HG03457 (cell line): ENCODE measurements around the gene AP2M1.
"Not testable (repeated sequence)": the region's sequence is repeated elsewhere in the genome, so short reads cannot be mapped to it uniquely, and the experiment has no call there.

Experiments
- ATAC-seq: cut with Tn5 transposase; IDR thresholded peaks from one replicate; pipeline ENCODE4 v1.9.1; 2021; ENCODE audit warnings: moderate number of reproducible peaks; ENCODE audit not compliant: unreplicated experiment

AP2M1 gene

DNA sequence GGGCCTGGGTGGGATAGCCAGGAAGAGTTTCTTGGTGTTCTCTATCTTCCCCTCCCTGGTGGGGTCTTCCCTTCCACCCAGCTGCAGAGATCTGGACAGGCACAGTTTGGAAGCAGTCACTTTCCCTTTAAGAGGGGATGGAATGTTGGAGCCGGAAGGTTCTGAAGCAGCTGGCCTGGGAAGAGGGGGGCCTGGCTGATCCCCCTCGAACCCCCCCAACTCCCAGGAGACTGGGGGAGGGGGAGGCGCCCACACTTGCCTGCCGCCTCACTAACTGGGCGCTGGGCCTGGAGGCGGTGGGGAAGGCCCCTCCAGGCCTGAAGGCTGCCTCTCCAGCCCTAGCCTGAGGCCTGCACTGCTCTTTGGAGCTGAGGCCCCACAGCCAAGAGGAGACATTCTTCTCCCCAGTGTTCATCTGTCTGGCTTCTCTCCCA is 18.1 kb upstream of the AP2M1 start:
- no peak for ATAC-seq

DNA sequence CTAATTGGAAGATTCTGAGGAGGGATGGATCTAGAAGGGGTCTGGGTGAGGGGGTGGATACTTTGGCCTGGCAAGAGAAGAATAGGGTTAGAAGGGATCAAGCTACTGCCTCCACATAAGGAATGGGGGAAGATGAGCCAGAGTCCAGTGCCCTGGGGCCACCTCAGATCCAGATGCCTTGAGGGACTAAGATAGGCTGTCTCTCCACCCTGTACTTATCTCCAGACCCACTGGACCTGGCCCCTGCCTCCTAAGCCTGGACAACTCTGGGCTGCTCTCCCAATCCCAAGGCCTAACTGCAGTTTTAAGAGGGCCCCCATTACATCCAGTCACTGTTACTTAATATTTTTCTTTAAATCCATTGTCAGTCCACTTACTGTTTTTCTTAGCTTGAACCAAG is 17.4 kb upstream of the AP2M1 start:
- ATAC-seq, result no peak

DNA sequence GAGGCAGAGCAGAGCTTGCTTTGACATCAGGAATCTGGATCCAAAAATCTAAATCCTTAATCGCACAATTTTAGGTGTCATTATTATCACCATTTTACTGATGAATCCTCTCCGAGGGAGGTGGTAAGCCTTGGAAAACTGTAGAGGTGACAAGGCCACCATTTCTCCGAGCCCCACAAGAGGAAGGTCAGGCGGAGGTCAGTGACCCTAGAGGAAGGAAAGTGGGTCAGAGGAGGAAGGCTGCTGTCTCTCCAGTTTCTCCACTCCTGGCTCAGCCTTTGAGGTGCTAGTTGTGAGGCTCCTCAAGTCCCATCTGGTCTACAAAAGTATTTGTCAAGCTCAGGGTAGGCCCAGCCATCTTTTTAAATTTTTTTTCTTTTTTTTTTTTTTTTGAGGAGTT is 16.3 kb upstream of the AP2M1 start:
- no peak for ATAC-seq

DNA sequence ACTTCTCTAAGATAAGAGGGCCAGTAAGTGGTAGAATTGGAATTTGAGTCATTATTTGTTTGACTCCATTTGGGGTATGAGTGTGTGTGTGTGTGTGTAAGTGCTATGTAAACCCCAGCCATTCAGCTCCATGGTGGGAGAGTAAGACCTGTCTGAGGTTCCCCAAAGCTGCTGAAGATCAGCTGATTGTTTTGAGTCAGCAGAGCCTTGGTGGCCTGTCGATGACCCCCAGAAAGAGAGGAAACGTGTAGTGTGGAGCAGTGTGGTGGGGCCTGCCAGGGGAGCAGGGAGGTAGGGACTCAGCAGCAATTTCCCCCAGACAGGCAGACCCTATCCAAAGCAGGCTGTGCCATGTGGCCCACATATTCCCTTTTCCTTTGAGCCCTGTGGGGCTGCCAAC is 14.2 kb upstream of the AP2M1 start:
- no peak for ATAC-seq

DNA sequence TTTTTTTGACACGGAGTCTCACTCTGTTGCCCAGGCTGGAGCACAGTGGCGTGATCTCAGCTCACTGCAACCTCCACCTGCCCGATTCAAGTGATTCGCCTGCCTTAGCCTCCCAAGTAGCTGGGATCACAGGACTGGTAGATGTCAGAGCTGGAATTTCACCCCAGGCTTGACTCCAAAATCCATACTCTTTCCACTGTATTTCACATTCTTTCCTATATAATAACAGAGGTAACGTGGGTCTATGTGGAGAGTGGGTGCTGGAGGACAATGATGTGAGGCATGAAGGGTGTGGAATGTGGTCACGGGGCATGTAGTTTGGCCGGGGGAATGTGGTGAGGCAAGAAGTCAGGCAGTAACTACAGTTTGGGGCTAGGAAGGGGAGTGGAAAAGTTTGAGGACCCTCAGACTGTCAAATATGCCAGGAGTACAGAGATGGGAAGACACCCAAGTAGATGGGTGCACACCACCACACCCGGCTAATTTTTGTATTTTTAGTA is 12.0 kb upstream of the AP2M1 start:
- not testable (repeated sequence) for ATAC-seq

DNA sequence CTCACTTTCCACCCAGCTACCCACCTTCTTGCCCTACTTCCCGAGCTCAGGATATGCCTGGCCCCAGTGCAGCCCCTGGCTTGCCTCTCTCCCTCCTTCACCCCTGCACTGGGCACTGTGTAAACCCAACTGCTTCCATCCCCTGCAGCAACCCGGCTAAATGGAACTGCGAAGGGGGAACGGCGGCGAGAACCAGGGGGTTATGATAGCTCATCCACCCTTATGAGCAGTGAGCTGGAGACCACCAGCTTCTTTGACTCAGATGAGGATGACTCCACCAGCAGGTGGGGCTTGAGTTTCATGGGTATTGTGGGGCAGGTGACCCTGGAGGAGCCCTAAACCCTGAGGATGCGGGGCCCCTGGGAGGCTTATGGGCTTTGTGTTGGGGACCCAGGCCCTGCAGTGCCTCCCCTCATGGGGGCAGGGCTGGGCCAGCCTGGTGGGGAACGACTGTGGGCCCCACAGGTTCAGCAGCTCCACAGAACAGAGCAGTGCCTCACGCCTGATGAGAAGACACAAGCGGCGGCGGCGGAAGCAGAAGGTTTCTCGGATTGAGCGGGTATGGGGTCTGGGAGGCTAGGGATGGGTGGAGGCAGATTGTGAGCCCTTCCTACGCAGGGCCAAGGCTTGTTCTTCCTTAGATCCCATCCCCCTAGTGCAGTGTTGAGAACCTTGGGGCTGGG is 9.9 kb upstream of the AP2M1 start:
- ATAC-seq, result no peak

DNA sequence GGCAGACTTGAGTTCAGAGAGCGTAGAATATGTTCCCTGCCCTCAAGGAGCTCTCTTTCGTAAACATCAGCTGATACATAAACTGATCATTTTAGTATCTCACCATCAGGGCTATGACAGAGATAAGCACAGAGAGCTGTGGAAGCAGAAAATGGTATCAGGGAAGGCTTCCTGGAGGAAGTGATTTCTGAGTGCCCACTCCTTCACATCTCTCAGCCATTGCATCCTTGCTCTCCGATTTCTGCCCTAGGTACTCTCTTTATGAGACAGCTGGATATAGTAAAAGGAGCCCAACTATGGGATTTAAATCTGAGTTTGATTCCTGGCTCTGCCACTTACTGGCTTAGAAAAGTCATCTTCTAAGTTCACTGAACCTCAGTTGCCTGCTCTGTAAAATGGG is 9.1 kb upstream of the AP2M1 start:
- no peak for ATAC-seq

DNA sequence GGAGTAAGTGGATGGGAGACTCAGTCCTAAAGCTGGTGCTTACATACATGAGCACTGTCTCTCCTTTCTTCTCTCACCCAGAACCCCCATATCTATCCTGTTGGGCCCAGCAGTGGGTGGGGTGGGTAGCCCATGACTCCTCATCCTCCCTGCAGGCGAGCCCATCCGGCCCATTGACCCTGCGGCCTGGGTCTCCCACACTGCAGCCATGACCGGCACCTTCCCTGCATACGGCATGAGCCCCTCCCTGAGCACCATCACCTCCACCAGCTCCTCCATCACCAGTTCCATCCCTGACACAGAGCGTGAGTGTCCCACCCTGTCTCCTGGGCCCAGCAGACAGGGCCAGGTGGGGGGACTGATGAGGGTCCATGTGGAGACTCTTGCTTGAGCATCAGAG is 8.0 kb upstream of the AP2M1 start:
- no peak for ATAC-seq

DNA sequence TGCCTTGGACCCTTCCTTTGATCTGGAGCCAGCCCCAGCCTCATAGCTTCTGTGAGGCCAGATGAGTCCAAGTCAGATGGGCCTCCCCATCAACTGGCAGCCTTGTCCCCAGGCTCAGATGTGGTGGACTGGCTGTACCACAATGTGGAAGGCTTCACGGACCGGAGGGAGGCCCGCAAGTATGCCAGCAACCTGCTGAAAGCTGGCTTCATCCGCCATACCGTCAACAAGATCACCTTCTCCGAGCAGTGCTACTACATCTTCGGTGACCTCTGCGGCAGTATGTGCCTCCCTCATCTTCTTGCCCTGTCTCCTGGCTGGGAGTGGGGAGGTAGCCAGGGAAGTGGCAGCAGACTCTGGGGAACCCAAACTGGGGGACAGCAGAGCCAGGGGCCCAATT is 6.9 kb upstream of the AP2M1 start:
- ATAC-seq, result no peak

DNA sequence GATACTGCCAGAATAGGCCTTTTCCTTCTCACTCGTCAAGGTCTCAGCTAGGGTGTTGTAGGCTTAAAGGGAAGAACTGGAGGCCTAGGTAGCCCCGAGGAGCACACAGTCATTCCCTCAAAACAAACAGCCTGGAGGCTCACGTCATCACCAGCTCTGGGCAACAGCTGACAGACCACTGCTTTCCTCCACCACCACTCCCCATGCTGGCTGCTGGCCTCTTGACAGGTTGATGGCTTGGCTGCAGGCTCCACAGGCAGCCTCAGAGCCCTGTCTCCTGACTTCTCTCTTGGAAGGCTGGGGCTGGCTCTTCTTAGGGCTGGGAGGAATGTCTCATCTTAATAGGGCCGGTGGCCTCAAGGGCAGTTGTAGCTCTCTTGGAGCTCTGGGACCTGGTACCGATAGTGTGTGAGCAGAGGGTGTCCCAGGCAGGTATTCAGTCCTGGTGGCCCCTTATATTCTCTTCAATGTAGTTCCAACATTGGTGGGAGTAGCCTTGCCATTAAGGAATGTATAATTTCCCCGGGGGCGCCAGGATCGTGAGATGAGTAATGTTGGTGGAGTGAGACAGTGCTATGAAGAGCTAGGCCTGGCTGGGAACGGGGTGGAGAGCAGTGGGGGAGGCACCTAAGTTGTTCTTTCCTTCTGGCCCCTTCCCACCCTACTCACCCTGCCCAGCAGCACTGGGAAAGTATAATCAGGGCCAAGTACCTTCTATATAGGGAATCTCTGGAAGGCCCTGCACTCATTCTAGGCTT is 6.1 kb upstream of the AP2M1 start:
- ATAC-seq, result no peak

DNA sequence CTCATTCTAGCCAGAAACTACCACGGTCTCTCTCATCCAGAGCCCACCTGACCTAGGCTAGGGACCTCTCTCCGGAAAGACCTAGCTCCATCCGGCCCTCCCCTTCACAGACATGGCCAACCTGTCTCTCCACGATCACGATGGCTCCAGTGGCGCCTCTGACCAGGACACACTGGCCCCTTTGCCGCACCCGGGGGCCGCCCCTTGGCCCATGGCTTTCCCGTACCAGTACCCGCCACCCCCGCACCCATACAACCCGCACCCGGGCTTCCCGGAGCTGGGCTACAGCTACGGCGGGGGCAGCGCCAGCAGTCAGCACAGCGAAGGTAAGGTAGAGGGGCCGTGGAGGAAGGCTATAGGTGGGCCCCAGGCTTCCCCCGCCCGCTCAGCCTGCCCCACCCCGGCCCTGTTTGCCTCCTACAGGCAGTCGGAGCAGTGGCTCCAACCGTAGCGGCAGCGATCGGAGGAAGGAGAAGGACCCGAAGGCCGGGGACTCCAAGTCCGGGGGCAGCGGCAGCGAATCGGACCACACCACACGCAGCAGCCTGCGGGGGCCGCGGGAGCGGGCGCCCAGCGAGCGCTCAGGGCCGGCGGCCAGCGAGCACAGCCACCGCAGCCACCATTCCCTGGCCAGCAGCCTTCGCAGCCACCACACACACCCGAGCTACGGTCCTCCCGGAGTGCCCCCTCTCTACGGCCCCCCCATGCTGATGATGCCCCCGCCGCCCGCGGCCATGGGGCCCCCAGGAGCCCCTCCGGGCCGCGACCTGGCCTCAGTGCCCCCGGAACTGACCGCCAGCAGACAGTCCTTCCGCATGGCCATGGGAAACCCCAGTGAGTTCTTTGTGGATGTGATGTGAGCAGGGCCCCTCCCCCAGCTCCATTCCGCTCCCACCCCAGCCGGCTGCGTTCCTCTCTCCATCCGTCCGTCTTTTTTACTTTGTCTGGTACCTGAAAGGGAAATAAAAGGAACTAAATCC is 4.5 kb upstream of the AP2M1 start:
- ATAC-seq, result no peak

DNA sequence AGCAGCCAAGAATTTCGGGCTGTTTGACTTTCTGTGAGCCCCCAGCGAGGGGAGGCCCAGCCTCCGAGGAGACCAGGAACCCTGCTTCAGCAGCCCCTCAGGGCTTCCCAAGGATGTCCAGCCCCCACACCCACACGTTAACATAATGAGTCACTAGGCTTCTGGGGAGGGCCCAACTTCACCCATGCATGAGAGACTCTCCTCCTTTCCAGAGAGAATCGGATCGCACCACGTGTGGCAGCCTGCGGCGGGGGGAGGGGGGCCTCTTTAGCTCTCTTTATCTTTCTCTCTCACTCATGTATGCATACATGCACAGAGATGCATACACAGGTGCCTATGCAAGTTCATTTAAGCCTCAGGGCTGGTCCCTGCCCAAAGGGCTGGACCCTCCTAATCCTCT is 3.1 kb upstream of the AP2M1 start:
- no peak for ATAC-seq

DNA sequence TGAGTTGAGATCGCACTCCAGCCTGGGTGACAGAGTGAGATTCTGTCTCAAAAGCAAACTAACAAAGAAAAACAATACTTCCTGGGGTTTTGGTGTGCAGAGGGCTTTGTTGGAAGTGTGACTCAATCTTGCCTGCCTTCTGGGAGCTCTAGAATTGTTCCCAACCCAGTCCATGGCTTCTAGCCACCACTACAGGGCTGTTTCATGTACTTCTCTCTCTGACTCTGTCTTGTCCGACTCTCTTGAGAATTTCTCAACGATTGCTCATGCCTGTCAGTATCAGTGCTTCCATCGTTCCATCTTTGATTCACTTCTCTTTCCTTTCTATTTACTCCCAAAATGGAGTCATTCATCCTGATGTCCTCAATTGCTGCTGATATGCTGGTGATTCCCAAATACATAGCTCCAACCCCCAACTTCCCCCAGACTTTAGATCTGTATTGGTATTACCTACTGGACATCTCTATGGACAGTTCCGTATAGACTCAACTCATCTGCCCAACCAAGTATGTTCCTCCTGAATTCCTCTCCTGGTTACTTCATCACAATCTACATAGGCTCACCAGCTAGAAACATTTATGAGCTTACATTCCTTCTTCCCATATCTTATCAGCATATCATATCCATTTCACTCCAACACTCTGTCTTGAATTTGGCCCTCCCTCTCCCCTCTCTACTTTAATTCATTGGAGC is 1.8 kb upstream of the AP2M1 start:
- no peak for ATAC-seq

DNA sequence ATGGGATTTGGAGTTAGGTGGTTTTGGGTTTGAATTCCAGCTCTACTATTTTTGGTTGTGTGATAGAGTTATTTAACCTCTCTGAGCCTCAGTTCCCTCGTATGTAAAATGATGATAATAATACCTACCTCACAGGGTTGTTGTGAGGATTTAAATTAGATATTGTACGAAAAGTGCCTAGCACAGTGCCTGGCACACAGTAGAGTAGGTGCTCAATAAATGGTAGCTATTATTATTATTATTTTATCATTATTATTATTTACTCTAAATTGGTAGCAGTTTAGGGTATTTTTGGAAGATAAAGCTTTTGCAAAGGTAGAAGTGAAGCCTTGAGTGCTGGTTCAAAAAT is 1.3 kb upstream of the AP2M1 start:
- no peak for ATAC-seq

DNA sequence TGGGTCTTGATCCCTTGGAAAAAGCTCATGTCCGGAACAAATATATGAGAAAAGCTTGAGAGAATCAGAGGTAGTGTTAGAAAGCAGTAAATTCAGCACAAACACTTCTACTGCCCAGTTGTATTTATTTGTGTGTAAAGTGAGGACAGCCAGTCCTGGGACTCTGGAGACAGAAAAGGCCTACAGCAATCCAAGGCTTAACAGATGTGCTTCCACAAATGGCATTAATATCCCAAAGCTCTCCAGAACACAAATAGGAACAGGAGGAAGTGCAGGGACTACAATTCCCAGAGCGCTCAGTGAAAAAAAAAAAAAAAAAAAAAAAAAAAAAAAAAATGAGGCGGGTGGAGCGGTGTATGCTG is 390 bp upstream of the AP2M1 start:
- ATAC-seq, result no peak

DNA sequence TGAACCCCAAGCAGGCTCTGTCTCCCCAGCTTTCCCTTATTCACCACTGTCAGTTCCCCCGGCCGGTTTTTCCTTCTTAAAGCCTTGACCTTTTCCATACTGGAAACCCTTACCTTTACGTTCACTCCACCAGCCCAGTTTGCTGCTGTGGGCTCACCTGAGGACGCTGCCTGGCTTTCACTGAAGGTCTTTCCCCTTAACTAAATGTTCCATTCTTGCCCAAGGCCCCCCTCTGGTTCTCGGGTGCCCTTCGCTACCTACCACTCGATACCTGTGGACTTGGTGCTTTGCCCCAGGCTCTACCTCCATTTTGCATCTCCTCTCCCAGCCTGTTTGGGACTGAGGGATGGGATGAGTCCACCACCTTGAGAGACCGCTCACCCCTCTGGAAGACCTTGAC is 851 bp downstream of the AP2M1 start:
- no peak for ATAC-seq

DNA sequence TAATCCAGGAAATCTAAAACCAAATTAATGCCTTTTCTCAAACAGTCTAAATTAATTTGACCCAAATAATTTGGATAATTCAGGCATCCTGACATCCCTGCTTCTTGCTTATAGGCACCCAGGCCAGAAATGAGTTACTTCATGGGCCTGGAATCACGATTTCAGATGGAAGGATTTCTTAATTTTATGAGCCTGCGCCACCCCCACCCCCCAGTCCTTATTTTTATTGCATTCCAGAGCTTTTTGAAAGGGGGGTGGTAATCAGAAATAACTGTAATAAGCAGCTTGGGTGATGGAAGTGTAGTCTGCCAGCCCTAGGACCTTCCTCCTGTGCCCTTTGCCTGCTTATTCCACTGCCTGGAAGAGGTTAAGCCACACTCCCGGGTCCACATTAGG is 1.3 kb downstream of the AP2M1 start:
- ATAC-seq, result no peak

DNA sequence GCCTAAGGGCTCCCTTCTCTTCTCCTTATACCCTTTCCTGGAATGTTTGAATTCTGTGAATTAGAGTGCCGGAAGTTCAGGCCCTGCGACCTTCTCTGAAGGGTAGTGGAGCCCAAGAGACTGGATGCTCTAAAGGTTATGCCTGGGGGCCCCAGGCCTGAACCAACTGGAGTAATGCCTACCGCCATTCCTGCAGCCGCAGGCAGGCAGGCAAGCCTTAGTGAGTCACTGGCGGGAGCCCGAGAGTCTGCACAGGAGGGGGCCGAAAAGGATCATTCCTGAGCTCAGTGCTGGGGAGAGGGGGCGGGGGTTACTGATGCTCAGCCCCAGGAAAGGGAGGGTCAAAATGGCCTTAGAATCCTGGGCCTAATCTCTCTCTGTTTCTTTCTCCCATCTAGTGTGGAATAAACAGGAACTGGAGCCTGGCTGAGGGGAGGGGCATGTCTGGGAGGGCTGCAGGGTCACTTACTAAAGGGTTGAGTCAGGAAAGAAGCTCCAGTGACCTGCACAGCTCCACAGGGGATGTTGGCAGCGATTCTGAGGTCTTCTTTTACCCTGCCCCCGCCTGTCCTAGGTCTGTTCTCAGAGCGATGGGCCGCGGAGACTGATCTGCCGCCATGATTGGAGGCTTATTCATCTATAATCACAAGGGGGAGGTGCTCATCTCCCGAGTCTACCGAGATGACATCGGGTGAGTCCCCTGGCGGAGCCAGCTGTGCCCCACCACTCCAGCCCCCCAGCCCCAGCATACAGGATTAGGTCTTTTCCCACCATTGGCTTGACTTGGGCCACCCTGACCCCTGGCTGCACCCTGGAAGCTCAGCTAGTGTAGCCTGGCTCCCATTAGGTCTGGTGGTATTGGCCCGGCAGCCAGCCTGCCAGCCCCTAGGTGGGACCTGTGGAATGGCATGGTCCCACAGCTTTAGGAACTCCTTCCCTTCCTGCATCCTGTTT is 2.0 kb downstream of the AP2M1 start:
- ATAC-seq, result no peak

DNA sequence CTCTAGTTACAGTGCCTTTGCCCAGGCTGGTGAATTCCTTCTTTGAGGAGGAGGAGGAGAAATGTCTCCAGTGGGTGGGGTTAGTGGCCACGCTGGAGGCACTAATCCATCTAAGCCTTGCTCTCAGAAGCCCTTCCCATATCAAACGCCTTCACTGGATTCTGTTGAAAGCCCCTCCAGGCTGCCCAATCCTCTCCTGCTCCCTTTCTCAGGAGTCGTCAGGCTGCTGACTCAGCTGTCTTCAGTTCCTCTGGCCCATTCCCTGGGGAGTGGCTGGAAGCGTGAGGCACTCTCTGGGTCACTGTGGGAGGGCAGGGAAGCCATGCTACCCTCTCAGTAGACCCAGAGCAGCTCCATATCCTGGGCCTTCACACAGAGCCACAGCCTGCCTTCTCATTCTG is 2.7 kb downstream of the AP2M1 start:
- ATAC-seq, result no peak

DNA sequence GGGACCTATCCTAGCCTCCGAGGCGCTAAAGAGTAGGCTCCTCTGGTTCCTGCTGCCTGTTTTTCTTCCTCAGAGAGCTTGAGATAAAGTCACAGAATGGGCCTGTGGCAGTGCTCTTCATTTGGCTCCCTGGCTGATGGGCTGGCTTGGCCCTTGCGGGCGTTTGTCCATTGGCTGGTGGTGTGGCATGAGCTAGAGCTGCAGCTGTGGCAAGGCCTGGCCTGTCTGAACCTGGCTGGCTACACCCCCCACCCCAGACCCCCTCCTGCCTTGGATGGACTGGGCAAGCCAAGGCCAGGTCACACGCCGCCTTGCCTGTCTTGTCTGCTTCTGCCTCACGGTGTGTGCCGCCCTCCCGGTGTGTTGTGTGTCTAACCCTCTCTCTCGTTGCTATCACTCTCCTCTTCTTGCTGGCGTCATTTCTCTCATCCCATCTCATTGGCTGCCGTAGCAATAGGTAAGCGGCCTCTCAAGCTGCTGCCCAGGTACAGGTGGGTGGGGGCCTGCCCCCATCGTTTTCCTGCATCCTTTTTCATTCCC is 3.2 kb downstream of the AP2M1 start:
- ATAC-seq, result no peak
